ENCODE data around the gene NDUFA3.

The NDUFA3 gene

GRCh38 chr19:54141356-54141755, 38.7 kb downstream of the NDUFA3 start:
- H3K36me3 ChIP-seq (ENCODE audit: control insufficient read depth, insufficient read depth, low read length): no peaks in the 10 kb centered on the region
- peaks cover 18% of the 10 kb centered on the region for H3K79me2 ChIP-seq
- H3K9me3 ChIP-seq (ENCODE audit: control insufficient read depth, low read length): no peaks in the 10 kb centered on the region
- H3K4me2 ChIP-seq (ENCODE audit: low read length): no peak overlapping the region
- no peak overlapping the region for H2AFZ ChIP-seq
- H3K27ac ChIP-seq: no peak overlapping the region
- H3K27me3 ChIP-seq (ENCODE audit: control insufficient read depth, insufficient read depth, low read length): no peaks in the 10 kb centered on the region
- no peak for TF ChIP-seq CTCF (IDR thresholded peaks at IDR 0.05)
- H3K4me3 ChIP-seq (ENCODE audit: low read depth, low read length): no peak overlapping the region
- H3K9ac ChIP-seq: no peak overlapping the region
- H3K4me1 ChIP-seq: peaks cover under 1% of the 10 kb centered on the region

- Histone ChIP-seq H3K4me1 (no peaks in the 10 kb centered on the region), H3K9me3 (ENCODE audit: control insufficient read depth, low read length) (no peaks in the 10 kb centered on the region), H2AFZ (no peak overlapping the region), H3K4me3 (ENCODE audit: low read depth, low read length) (no peak overlapping the region), H3K9ac (no peak overlapping the region), H3K27ac (no peak overlapping the region), H3K79me2 (peaks cover 18% of the 10 kb centered on the region), H3K4me2 (ENCODE audit: low read length) (no peak overlapping the region), H3K36me3 (ENCODE audit: control insufficient read depth, insufficient read depth, low read length) (no peaks in the 10 kb centered on the region), H3K27me3 (ENCODE audit: control insufficient read depth, insufficient read depth, low read length) (no peaks in the 10 kb centered on the region)
- no peak for TF ChIP-seq CTCF (IDR thresholded peaks at IDR 0.05)
These were observed 39.6 kb downstream of the NDUFA3 start for GRCh38 chr19:54142166-54142780.

GRCh38 chr19:54145541-54146158, 43.0 kb downstream of the NDUFA3 start:
- no peaks in the 10 kb centered on the region for H3K9me3 ChIP-seq (ENCODE audit: control insufficient read depth, low read length)
- H3K9ac ChIP-seq: no peak overlapping the region
- H3K79me2 ChIP-seq: peaks cover 4% of the 10 kb centered on the region
- no peak overlapping the region for H3K4me3 ChIP-seq (ENCODE audit: low read depth, low read length)
- H3K36me3 ChIP-seq (ENCODE audit: control insufficient read depth, insufficient read depth, low read length): no peaks in the 10 kb centered on the region
- no peak for TF ChIP-seq CTCF (IDR thresholded peaks at IDR 0.05)
- H3K4me1 ChIP-seq: no peaks in the 10 kb centered on the region
- no peak overlapping the region for H3K27ac ChIP-seq
- H3K27me3 ChIP-seq (ENCODE audit: control insufficient read depth, insufficient read depth, low read length): no peaks in the 10 kb centered on the region
- no peak overlapping the region for H3K4me2 ChIP-seq (ENCODE audit: low read length)
- no peak overlapping the region for H2AFZ ChIP-seq

GRCh38 chr19:54147676-54148075, 45.0 kb downstream of the NDUFA3 start:
- no peak for TF ChIP-seq CTCF (IDR thresholded peaks at IDR 0.05)
- no peak overlapping the region for H3K27ac ChIP-seq
- no peaks in the 10 kb centered on the region for H3K9me3 ChIP-seq (ENCODE audit: control insufficient read depth, low read length)

GRCh38 chr19:54148158-54148557, 45.5 kb downstream of the NDUFA3 start:
- TF ChIP-seq CTCF (IDR thresholded peaks at IDR 0.05): no peak
- Histone ChIP-seq H3K4me3 (ENCODE audit: low read depth, low read length) (no peak overlapping the region), H3K36me3 (ENCODE audit: control insufficient read depth, insufficient read depth, low read length) (no peaks in the 10 kb centered on the region), H3K79me2 (no peaks in the 10 kb centered on the region), H3K27ac (no peak overlapping the region), H3K4me1 (no peaks in the 10 kb centered on the region), H2AFZ (no peak overlapping the region), H3K9ac (no peak overlapping the region), H3K9me3 (ENCODE audit: control insufficient read depth, low read length) (no peaks in the 10 kb centered on the region), H3K4me2 (ENCODE audit: low read length) (no peak overlapping the region), H3K27me3 (ENCODE audit: control insufficient read depth, insufficient read depth, low read length) (no peaks in the 10 kb centered on the region)

More at GRCh38 chr19:54147676-54148075, 45.0 kb downstream of the NDUFA3 start:
- no peaks in the 10 kb centered on the region for H3K79me2 ChIP-seq
- no peaks in the 10 kb centered on the region for H3K27me3 ChIP-seq (ENCODE audit: control insufficient read depth, insufficient read depth, low read length)
- H3K9ac ChIP-seq: no peak overlapping the region
- no peak overlapping the region for H3K4me2 ChIP-seq (ENCODE audit: low read length)
- H3K36me3 ChIP-seq (ENCODE audit: control insufficient read depth, insufficient read depth, low read length): no peaks in the 10 kb centered on the region
- no peak overlapping the region for H3K4me3 ChIP-seq (ENCODE audit: low read depth, low read length)
- no peaks in the 10 kb centered on the region for H3K4me1 ChIP-seq
- no peak overlapping the region for H2AFZ ChIP-seq

Measured in parathyroid adenoma (tissue), 2 donors.